IMR-90 (cell line): Measurements from ENCODE around the gene XDH. TPM values are rescaled to one million over a fixed set of nuclear protein-coding genes. Genes with fewer than 3 reads are reported as not detected.
A peak's percentile ranks its signal among the peaks of the same experiment; 100 is the strongest.

Experiments
- ATAC-seq: fragments of 200-7000 bp; cut with Tn5 transposase; 2 replicates; pipeline ENCODE4 v1.9.1; 2020; ENCODE audit warnings: low read depth, mild to moderate bottlenecking, moderate library complexity
- BruUV-seq: library from RNA; stranded (reverse); fragments of 400-500 nt; replicated peaks from 2 replicates; lab custom pipeline; 2021; lab: Mats Ljungman, UMichigan
- CTCF ChIA-PET: fragments of 300-600 bp; formaldehyde crosslinking; extraction: SDS; loops from one replicate; lab custom pipeline; 2021; ENCODE audit warnings: antibody characterized with exemption; lab: Yijun Ruan, JAX
- POLR2A ChIA-PET: fragments of 300-600 bp; sonication (Branson Sonifier 250); formaldehyde crosslinking; loops from one replicate; lab custom pipeline; 2022; ENCODE audit warnings: antibody characterized with exemption; ENCODE audit not compliant: unreplicated experiment; lab: Charles Lee
- DNase-seq: peaks from one replicate; pipeline ENCODE4 v3.0.0; 2013
- H2AFZ ChIP-seq: replicated peaks from 2 replicates; pipeline ENCODE3; 2013; ENCODE audit warnings: low read length, mild to moderate bottlenecking; ENCODE audit not compliant: poor library complexity
- H2AK5ac ChIP-seq: 2 replicates; pipeline ENCODE4 v1.6.1; 2013; ENCODE audit warnings: low read depth, low read length, inconsistent platforms
- H2AK9ac ChIP-seq: replicated peaks from 2 replicates; pipeline ENCODE3; 2013; ENCODE audit warnings: mild to moderate bottlenecking, low read depth, low read length, moderate library complexity; ENCODE audit not compliant: poor library complexity
- H2BK120ac ChIP-seq: 2 replicates; pipeline ENCODE4 v1.6.1; 2013; ENCODE audit warnings: low read depth, low read length, inconsistent platforms
- H2BK15ac ChIP-seq: 3 replicates; pipeline ENCODE4 v1.6.1; 2013; ENCODE audit warnings: low read depth, low read length, inconsistent platforms
- H2BK20ac ChIP-seq: 2 replicates; pipeline ENCODE4 v1.6.1; 2013; ENCODE audit warnings: low read depth, mild to moderate bottlenecking, inconsistent platforms, low read length, moderate library complexity
- H2BK5ac ChIP-seq: 2 replicates; pipeline ENCODE4 v1.6.1; 2013; ENCODE audit warnings: mild to moderate bottlenecking, low read depth, low read length, inconsistent platforms; ENCODE audit not compliant: poor library complexity, severe bottlenecking
- H3K14ac ChIP-seq: replicated peaks from 2 replicates; pipeline ENCODE4 v1.6.1; 2013; ENCODE audit warnings: low read depth, low read length, inconsistent platforms
- H3K18ac ChIP-seq: 2 replicates; pipeline ENCODE4 v1.6.1; 2013; ENCODE audit warnings: low read depth, low read length, control low read depth
- H3K23ac ChIP-seq: 2 replicates; pipeline ENCODE4 v1.6.1; 2013; ENCODE audit warnings: low read depth, low read length, inconsistent platforms
- H3K27ac ChIP-seq: 2 replicates; pipeline ENCODE4 v1.5.1; 2013; ENCODE audit warnings: mild to moderate bottlenecking, control low read depth, low read length; ENCODE audit not compliant: insufficient read depth
- H3K27me3 ChIP-seq: 2 replicates; pipeline ENCODE4 v1.6.1; 2013; ENCODE audit warnings: low read length; ENCODE audit not compliant: control insufficient read depth, insufficient read depth
- H3K36me3 ChIP-seq: 2 replicates; pipeline ENCODE4 v1.6.1; 2013; ENCODE audit warnings: low read length, mixed read lengths; ENCODE audit not compliant: control insufficient read depth, insufficient read depth
- H3K4ac ChIP-seq: 2 replicates; pipeline ENCODE4 v1.6.1; 2013; ENCODE audit warnings: low read depth, low read length, inconsistent platforms
- H3K4me1 ChIP-seq: 2 replicates; pipeline ENCODE4 v1.6.1; 2013; ENCODE audit warnings: low read length, mixed read lengths; ENCODE audit not compliant: control insufficient read depth, insufficient read depth
- H3K4me2 ChIP-seq: 2 replicates; pipeline ENCODE4 v1.6.1; 2013; ENCODE audit warnings: low read depth, mild to moderate bottlenecking, control low read depth, low read length, moderate library complexity
- H3K4me3 ChIP-seq: 2 replicates; pipeline ENCODE4 v1.5.1; 2013; ENCODE audit warnings: low read depth, mild to moderate bottlenecking, control low read depth, low read length, moderate library complexity; ENCODE audit not compliant: insufficient read depth
- H3K56ac ChIP-seq: 2 replicates; pipeline ENCODE4 v1.6.1; 2013; ENCODE audit warnings: low read length, inconsistent platforms; ENCODE audit not compliant: insufficient read depth; ENCODE audit errors: extremely low read depth
- H3K79me1 ChIP-seq, 2 experiments: 2 replicates each; pipeline ENCODE4 v1.6.1; 2013; ENCODE audit warnings: low read length in 2 of 2, inconsistent platforms in 1 of 2, low read depth in 1 of 2
- H3K9ac ChIP-seq: 2 replicates; pipeline ENCODE4 v1.6.1; 2013; ENCODE audit warnings: low read depth, low read length, control low read depth
- H3K9me1 ChIP-seq: 2 replicates; pipeline ENCODE4 v1.6.1; 2013; ENCODE audit warnings: low read length, inconsistent platforms; ENCODE audit not compliant: insufficient read depth
- H3K9me3 ChIP-seq: 2 replicates; pipeline ENCODE4 v1.6.1; 2013; ENCODE audit warnings: low read length; ENCODE audit not compliant: control insufficient read depth, insufficient read depth
- H4K20me1 ChIP-seq: 2 replicates; pipeline ENCODE4 v1.6.1; 2013; ENCODE audit warnings: low read length, inconsistent platforms; ENCODE audit not compliant: insufficient read depth
- H4K5ac ChIP-seq: 2 replicates; pipeline ENCODE4 v1.6.1; 2013; ENCODE audit warnings: mild to moderate bottlenecking, low read depth, low read length, control low read depth
- H4K8ac ChIP-seq, 2 experiments: 2 replicates each; pipeline ENCODE4 v1.6.1; 2013; ENCODE audit warnings: low read depth in 2 of 2, low read length in 2 of 2, control low read depth in 1 of 2, inconsistent platforms in 1 of 2
- H4K91ac ChIP-seq: 2 replicates; pipeline ENCODE4 v1.6.1; 2013; ENCODE audit warnings: low read depth, low read length, inconsistent platforms; ENCODE audit not compliant: insufficient read depth
- CEBPB ChIP-seq: IDR thresholded peaks from 2 replicates; pipeline ENCODE4 v1.6.1; 2012; ENCODE audit warnings: low read depth, low read length, improper control_type of control experiment
- CTCF ChIP-seq: conservative IDR thresholded peaks from 2 replicates; pipeline ENCODE4 v1.5.1; 2012; ENCODE audit warnings: mild to moderate bottlenecking, low read depth, low read length, improper control_type of control experiment
- FOS ChIP-seq: fragments of 150-350 bp; IDR thresholded peaks from 2 replicates; pipeline ENCODE4 v1.6.1; 2016; ENCODE audit warnings: low read depth, low read length
- MAFK ChIP-seq: IDR thresholded peaks from 2 replicates; pipeline ENCODE4 v1.6.1; 2012; ENCODE audit warnings: low read depth, low read length, improper control_type of control experiment
- RCOR1 ChIP-seq: IDR thresholded peaks from 2 replicates; pipeline ENCODE4 v1.6.1; 2012; ENCODE audit warnings: mild to moderate bottlenecking, low read length, improper control_type of control experiment; ENCODE audit not compliant: insufficient replicate concordance
- WGBS, 2 experiments: methylation state at CpG; one replicate each; pipeline versions ENCODE4 v1.1.5 to v1.1.7; 2013; ENCODE audit warnings: missing lambda C conversion rate in 2 of 2; ENCODE audit not compliant: insufficient read length in 1 of 2; ENCODE audit errors: extremely low coverage in 2 of 2; 5-methylcytosine and 5-hydroxymethylcytosine counted together
- dilution Hi-C: fragments of 300-500 bp; cut with HindIII; formaldehyde crosslinking; loops from one replicate; pipeline ENCODE4 v1.14.3; 2018; ENCODE audit warnings: low sequenced_read_pairs; ENCODE audit not compliant: unreplicated experiment
- in situ Hi-C: fragments of 300-500 bp; cut with MboI; formaldehyde crosslinking; loops from 3 replicates; pipeline ENCODE4 v1.14.3; 2019; ENCODE audit warnings: low sequenced_read_pairs, inconsistent platforms, mixed read lengths
- intact Hi-C: fragments of 100-400 bp; cut with micrococcal nuclease; formaldehyde crosslinking; loops from 2 replicates; pipeline ENCODE4 v1.10.0; 2022
- polyA plus RNA-seq, 3 experiments: library from polyadenylated mRNA; depleted of rRNA; stranded (reverse); fragments of >200 nt; gene quantifications; 2 replicates each; pipeline ENCODE4 v1.2.3, GENCODE V29; 2012; ENCODE audit warnings: low replicate concordance in 1 of 3
- total RNA-seq: library from RNA; depleted of rRNA; stranded (reverse); fragments of >200 nt; gene quantifications from 2 replicates; pipeline ENCODE4 v1.2.3, GENCODE V29; 2012

The XDH gene
- total and polyA plus RNA-seq, 2 of the 4 experiments (the other 2 are of a cell fraction) = 0.46 to 1.1 TPM

GRCh38 chr2:31384771-31385276 is 29.7 kb downstream of the XDH start:
- H3K9me1 ChIP-seq = peaks cover 27% of the 10 kb centered on the region
- dilution Hi-C loops = no loop called here
- H2AK5ac ChIP-seq = peak overlapping the region; percentile 98
- peak overlapping the region; percentile 92 for H4K91ac ChIP-seq
- no peaks in the 10 kb centered on the region for H4K20me1 ChIP-seq
- H3K18ac ChIP-seq = peak overlapping the region; percentile 66; the same call in 1 of the 2 replicates
- intact Hi-C loops = no loop called here
- H3K4me1 ChIP-seq = peaks cover 19% of the 10 kb centered on the region
- TF ChIP-seq MAFK = no peak
- peak; percentile 90 for TF ChIP-seq CEBPB
- TF ChIP-seq CTCF = no peak
- peak; percentile 74; the same call in 1 of the 2 replicates for TF ChIP-seq FOS
- no peak for TF ChIP-seq RCOR1
- H4K8ac ChIP-seq = peak overlapping the region; percentile 81 to 92
- H3K36me3 ChIP-seq = no peaks in the 10 kb centered on the region
- ChIA-PET CTCF (interaction anchor here (0.7 kb wide), 2 partner anchors 17 to 62 kb away, joined by 3 read pairs; no protein-coding TSS in a partner anchor), POLR2A (interaction anchor here (0.7 kb wide), 1 partner anchor 19 kb away, joined by 6 read pairs; no protein-coding TSS in a partner anchor)
- peak overlapping the region; percentile 59 for H3K56ac ChIP-seq
- BruUV-seq = no TSS peak
- peak overlapping the region; percentile 63 for H3K27ac ChIP-seq
- peak; percentile 78 for ATAC-seq
- no peaks in the 10 kb centered on the region; a peak in 1 of 4 replicates for H3K79me1 ChIP-seq
- H2AFZ ChIP-seq = peak overlapping the region; percentile 68
- in situ Hi-C loops = no loop called here
- no peaks in the 10 kb centered on the region for H3K27me3 ChIP-seq
- peak overlapping the region; percentile 94 for H3K14ac ChIP-seq
- H3K4me3 ChIP-seq = no peak overlapping the region
- peak overlapping the region; percentile 22; the same call in 1 of the 2 replicates for H3K4me2 ChIP-seq
- peak overlapping the region; percentile 68 for H2AK9ac ChIP-seq
- WGBS, 2 experiments = 17% methylated on average over 1 of the region's 3 CpGs; no CpG with 5 or more reads in 1 of the 2 experiments
- H3K9ac ChIP-seq = no peak overlapping the region
- H3K9me3 ChIP-seq = no peaks in the 10 kb centered on the region
- DNase-seq = peak; percentile 97
- peak overlapping the region; percentile 70; the same call in 1 of the 2 replicates for H3K23ac ChIP-seq
- peak overlapping the region; percentile 93; the same call in 2 of the 3 replicates for H2BK15ac ChIP-seq
- H2BK20ac ChIP-seq = peak overlapping the region; percentile 96
- peak overlapping the region; percentile 98 for H3K4ac ChIP-seq
- H4K5ac ChIP-seq = peak overlapping the region; percentile 23; the same call in 1 of the 2 replicates
- H2BK5ac ChIP-seq = peak overlapping the region; percentile 94
- peak overlapping the region; percentile 98 for H2BK120ac ChIP-seq
